ENCODE data around the gene SLCO1B3.

The SLCO1B3 gene

DNA sequence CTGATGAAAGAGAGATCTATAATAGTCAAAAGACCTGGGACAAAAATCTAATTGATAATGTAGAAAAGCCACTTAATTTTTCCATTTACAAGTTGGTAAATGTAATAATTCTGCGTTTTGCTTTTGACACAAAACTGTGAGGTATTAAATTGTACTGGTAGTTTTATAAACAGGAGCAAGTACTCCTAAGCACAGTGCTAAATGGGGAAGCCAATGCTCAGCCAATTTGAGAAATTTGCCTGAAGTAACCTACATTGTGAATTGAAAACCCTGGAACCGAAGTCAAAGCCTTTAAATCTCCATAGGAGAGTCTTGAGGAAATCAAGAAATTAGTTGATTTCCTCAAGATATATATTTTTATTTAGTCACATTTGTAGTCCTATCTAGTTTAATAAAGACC is 152.8 kb downstream of the SLCO1B3 start:
- Mint-ChIP-seq H3K4me3 (no peak overlapping the region), H3K36me3 (ENCODE audit: low read depth) (no peaks in the 10 kb centered on the region), H3K4me1 (no peaks in the 10 kb centered on the region), H3K27ac (no peak overlapping the region), H3K27me3 (ENCODE audit: low read depth, poor library complexity) (no peaks in the 10 kb centered on the region), H3K9me3 (peaks cover 16% of the 10 kb centered on the region)
- no peak for DNase-seq
- TF ChIP-seq, protein P1, sequence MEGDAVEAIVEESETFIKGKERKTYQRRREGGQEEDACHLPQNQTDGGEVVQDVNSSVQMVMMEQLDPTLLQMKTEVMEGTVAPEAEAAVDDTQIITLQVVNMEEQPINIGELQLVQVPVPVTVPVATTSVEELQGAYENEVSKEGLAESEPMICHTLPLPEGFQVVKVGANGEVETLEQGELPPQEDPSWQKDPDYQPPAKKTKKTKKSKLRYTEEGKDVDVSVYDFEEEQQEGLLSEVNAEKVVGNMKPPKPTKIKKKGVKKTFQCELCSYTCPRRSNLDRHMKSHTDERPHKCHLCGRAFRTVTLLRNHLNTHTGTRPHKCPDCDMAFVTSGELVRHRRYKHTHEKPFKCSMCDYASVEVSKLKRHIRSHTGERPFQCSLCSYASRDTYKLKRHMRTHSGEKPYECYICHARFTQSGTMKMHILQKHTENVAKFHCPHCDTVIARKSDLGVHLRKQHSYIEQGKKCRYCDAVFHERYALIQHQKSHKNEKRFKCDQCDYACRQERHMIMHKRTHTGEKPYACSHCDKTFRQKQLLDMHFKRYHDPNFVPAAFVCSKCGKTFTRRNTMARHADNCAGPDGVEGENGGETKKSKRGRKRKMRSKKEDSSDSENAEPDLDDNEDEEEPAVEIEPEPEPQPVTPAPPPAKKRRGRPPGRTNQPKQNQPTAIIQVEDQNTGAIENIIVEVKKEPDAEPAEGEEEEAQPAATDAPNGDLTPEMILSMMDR (IDR thresholded peaks at IDR 0.05), result no peak

DNA sequence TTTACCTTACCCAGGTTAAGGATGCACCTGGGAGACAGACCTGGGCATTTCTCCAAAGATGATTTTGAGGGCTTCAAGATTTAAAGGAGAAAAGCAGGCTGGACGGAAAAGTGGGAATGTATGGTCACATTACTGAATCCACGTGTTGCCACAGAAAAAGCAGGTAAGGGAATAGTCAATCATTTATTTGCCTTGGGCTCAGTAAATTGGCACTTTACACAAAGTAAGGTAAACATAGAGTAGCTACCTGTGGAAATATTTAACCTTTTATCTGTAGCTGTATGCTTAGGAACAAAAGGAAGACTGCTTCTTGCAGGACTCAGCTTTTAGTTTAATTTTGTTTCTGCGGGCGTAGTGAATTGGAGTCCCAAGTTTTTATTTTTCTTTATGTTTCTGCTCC is 153.3 kb downstream of the SLCO1B3 start:
- DNase-seq, result no peak
- Mint-ChIP-seq H3K4me1 (no peaks in the 10 kb centered on the region), H3K27ac (no peak overlapping the region), H3K27me3 (ENCODE audit: low read depth, poor library complexity) (no peaks in the 10 kb centered on the region), H3K36me3 (ENCODE audit: low read depth) (no peaks in the 10 kb centered on the region), H3K9me3 (peaks cover 16% of the 10 kb centered on the region), H3K4me3 (no peak overlapping the region)
- TF ChIP-seq, protein P1 (IDR thresholded peaks at IDR 0.05), result no peak
